Activated B cell treated with CpG ODN at 0.5 μM for 24 hours (primary cell): Measurements from ENCODE around the gene GSG1L. TPM values are rescaled to one million over a fixed set of nuclear protein-coding genes. Genes with fewer than 3 reads are reported as not detected.

Experiments
- ATAC-seq: fragments of 200-7000 bp; cut with Tn5 transposase; one replicate; pipeline ENCODE4 v1.10.0; 2021; ENCODE audit warnings: low read depth, mild to moderate bottlenecking, moderate library complexity
- CTCF ChIA-PET: fragments of 350-600 bp; sonication (Branson Sonifier 250); formaldehyde crosslinking; loops from one replicate; lab custom pipeline; 2021; ENCODE audit warnings: antibody characterized with exemption; lab: Charles Lee
- POLR2A ChIA-PET: fragments of 350-600 bp; sonication (Branson Sonifier 250); formaldehyde crosslinking; loops from one replicate; lab custom pipeline; 2021; ENCODE audit warnings: antibody characterized with exemption; lab: Charles Lee
- DNase-seq: peaks from one replicate; pipeline ENCODE4 v3.0.0; 2022
- H3K27ac Mint-ChIP-seq: one replicate; pipeline ENCODE4 v1.8.0; 2020; ENCODE audit warnings: mixed read lengths
- H3K27me3 Mint-ChIP-seq: one replicate; pipeline ENCODE4 v1.8.0; 2021; ENCODE audit warnings: mixed read lengths
- H3K36me3 Mint-ChIP-seq: one replicate; pipeline ENCODE4 v1.8.0; 2021; ENCODE audit warnings: low read depth, mixed read lengths
- H3K4me1 Mint-ChIP-seq: one replicate; pipeline ENCODE4 v1.8.0; 2021; ENCODE audit warnings: mixed read lengths
- H3K4me3 Mint-ChIP-seq: one replicate; pipeline ENCODE4 v1.8.0; 2020; ENCODE audit warnings: mild to moderate bottlenecking, mixed read lengths
- H3K9me3 Mint-ChIP-seq: one replicate; pipeline ENCODE4 v1.8.0; 2020; ENCODE audit warnings: mixed read lengths
- CTCF ChIP-seq: fragments of 200-600 bp; IDR thresholded peaks from one replicate; pipeline ENCODE4 v1.8.0; 2022; ENCODE audit warnings: antibody characterized with exemption, mild to moderate bottlenecking
- intact Hi-C: fragments of 100-400 bp; cut with micrococcal nuclease; formaldehyde crosslinking; loops from one replicate; pipeline ENCODE4 v1.15.1; 2024
- total RNA-seq: library from RNA; stranded (reverse); gene quantifications from 2 replicates; pipeline ENCODE4 v1.2.3, GENCODE V29; 2022

GSG1L gene
- total RNA-seq, 1 donor from 2014 or later, result not detected

DNA sequence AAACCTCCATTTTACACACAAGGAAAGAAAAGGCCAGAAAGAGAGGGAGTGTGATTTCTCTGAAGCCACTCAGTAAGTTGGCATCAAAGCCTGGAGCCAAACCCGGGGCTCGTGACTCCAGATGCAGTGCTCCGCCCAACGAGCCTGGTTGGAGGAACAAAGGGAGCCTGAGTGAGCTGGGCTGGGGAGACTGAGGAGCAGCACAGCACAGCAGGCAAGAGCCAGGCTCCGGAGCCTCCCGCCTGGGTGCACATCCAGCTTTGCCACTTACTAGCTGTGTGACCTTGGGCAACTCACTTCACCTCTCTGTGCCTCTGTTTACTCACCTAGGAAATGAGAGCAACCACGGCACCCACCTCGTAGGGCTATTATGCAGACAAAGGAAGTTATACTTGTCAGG, 5.6 kb downstream of the GSG1L start:
- Mint-ChIP-seq H3K27me3 (peaks cover 41% of the 10 kb centered on the region), H3K4me3 (no peak overlapping the region), H3K4me1 (peaks cover 1% of the 10 kb centered on the region), H3K9me3 (no peaks in the 10 kb centered on the region), H3K36me3 (no peaks in the 10 kb centered on the region), H3K27ac (no peak overlapping the region)
- ChIA-PET CTCF (no interaction called here), POLR2A (no interaction called here)
- ATAC-seq (no peak), DNase-seq (no peak)
- TF ChIP-seq CTCF, result no peak
- intact Hi-C loops, result no loop called here

GRCh38 chr16:28053461-28053860, 10.1 kb downstream of the GSG1L start:
- no peak for DNase-seq
- Mint-ChIP-seq H3K4me1 (no peaks in the 10 kb centered on the region), H3K27ac (no peak overlapping the region), H3K4me3 (no peak overlapping the region), H3K27me3 (peaks cover 19% of the 10 kb centered on the region), H3K9me3 (peaks cover 4% of the 10 kb centered on the region), H3K36me3 (peaks cover 2% of the 10 kb centered on the region)
- ATAC-seq, result no peak
- intact Hi-C loops, result no loop called here
- no peak for TF ChIP-seq CTCF
- ChIA-PET POLR2A (no interaction called here), CTCF (no interaction called here)

DNA sequence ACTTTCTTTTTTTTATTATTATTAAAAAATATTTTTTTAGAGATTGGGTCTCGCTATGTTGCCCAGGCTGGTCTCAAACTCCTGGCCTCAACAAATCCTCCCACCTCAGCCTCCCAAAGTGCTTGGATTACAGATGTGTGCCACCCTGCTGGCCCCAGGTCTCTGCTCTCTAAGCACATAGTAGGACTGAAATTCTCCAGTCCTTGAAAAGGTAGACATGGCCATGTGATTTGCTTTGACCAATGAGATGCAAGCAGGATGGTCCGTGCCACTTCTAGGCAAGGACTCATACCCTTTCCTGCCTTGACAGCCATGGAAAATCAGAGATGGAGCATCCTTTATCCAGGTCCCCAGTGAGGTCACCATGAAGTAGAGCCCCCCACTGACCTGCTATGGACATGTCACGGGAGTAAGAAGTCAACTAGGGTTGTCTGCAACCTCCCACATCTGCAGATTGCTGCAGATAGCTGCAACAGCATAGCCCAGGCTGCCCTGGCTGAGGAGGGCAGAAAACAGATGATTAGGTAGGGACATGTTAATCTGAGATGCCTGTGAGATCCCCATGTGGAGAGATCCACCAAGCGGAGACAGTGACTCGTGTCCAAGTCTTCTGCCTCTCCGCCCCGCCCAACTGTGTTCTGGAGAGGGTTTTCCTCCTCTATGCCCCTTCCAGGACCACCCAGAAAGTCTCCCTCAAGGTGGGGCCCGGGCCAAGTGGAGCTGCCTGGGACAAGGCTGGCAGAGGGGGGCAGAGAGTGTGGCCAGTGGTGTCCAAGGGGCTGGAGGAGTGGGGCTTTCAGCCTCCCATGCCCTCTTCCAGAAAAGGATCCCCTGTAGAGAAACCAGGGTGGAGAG, 11.0 kb downstream of the GSG1L start:
- peaks cover 2% of the 10 kb centered on the region for H3K36me3 Mint-ChIP-seq
- no peak for DNase-seq
- TF ChIP-seq CTCF, result no peak
- ChIA-PET CTCF (no interaction called here), POLR2A (no interaction called here)
- H3K9me3 Mint-ChIP-seq, result peaks cover 4% of the 10 kb centered on the region
- intact Hi-C loops, result no loop called here
- no peak overlapping the region for H3K4me3 Mint-ChIP-seq
- no peaks in the 10 kb centered on the region for H3K4me1 Mint-ChIP-seq
- peaks cover 19% of the 10 kb centered on the region for H3K27me3 Mint-ChIP-seq
- H3K27ac Mint-ChIP-seq, result no peak overlapping the region
- ATAC-seq, result no peak

- peaks cover 4% of the 10 kb centered on the region for H3K9me3 Mint-ChIP-seq
- H3K4me3 Mint-ChIP-seq, result no peak overlapping the region
- no peak for ATAC-seq
- H3K27me3 Mint-ChIP-seq, result peaks cover 13% of the 10 kb centered on the region
- H3K4me1 Mint-ChIP-seq, result no peaks in the 10 kb centered on the region
- ChIA-PET CTCF (no interaction called here), POLR2A (no interaction called here)
- H3K27ac Mint-ChIP-seq, result no peak overlapping the region
- no peak for DNase-seq
- intact Hi-C loops, result no loop called here
- no peak for TF ChIP-seq CTCF
- peaks cover 2% of the 10 kb centered on the region for H3K36me3 Mint-ChIP-seq
These were observed 12.0 kb downstream of the GSG1L start for GRCh38 chr16:28051486-28051885.

- CTCF ChIA-PET, result no interaction called here
These were observed 20.7 kb downstream of the GSG1L start for GRCh38 chr16:28042811-28043210.

More at GRCh38 chr16:28042811-28043210, 20.7 kb downstream of the GSG1L start:
- no peaks in the 10 kb centered on the region for H3K4me1 Mint-ChIP-seq
- H3K36me3 Mint-ChIP-seq, result no peaks in the 10 kb centered on the region
- no peak for TF ChIP-seq CTCF
- H3K4me3 Mint-ChIP-seq, result no peak overlapping the region
- no peak for ATAC-seq
- no peak overlapping the region for H3K27ac Mint-ChIP-seq
- no peaks in the 10 kb centered on the region for H3K9me3 Mint-ChIP-seq
- H3K27me3 Mint-ChIP-seq, result peaks cover 6% of the 10 kb centered on the region
- intact Hi-C loops, result no loop called here
- DNase-seq, result no peak
- POLR2A ChIA-PET, result no interaction called here
